ENCODE results near the gene RAB9A.

RAB9A gene

DNA sequence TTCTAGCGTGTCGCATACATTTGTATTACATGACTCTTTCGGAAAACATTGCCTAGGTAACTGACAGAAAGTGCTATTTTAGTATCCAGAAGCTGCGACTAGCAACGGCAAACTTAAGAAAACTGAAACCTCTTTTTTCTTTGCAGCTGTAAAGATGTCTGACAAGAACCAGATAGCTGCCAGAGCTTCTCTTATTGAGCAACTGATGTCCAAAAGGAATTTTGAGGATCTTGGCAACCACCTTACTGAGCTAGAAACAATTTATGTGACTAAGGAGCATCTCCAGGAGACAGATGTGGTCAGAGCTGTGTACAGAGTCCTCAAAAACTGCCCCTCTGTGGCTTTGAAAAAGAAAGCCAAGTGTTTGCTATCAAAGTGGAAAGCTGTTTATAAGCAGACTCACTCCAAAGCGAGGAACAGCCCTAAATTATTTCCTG is 26.6 kb upstream of the RAB9A start:
- Histone ChIP-seq H3K79me2 (ENCODE audit: insufficient read depth, low read length) (no peaks in the 10 kb centered on the region), H3F3A (ENCODE audit: low read depth) (no peaks in the 10 kb centered on the region), H3K9me2 (replicated peaks; ENCODE audit: low read depth, low read length) (no peaks in the 10 kb centered on the region), H3K4me1 (ENCODE audit: insufficient read depth, low read length, poor library complexity, severe bottlenecking) (peaks cover 5% of the 10 kb centered on the region), H3K27me3 (ENCODE audit: insufficient read depth, low read length, poor library complexity, severe bottlenecking) (no peaks in the 10 kb centered on the region), H3K9me3 (ENCODE audit: insufficient read depth, low read depth, low read length) (no peaks in the 10 kb centered on the region), H2AFZ (ENCODE audit: low read length) (no peak overlapping the region), H3K4me2 (ENCODE audit: low read depth, low read length, poor library complexity, severe bottlenecking) (no peak overlapping the region), H3K4me3 (ENCODE audit: low read length, poor library complexity, severe bottlenecking) (no peak overlapping the region), H3K36me3 (ENCODE audit: insufficient read depth, low read length) (peaks cover 5% of the 10 kb centered on the region; the same call in 1 of the 2 replicates), H3K9ac (ENCODE audit: low read depth, low read length, poor library complexity, severe bottlenecking) (no peak overlapping the region), H4K20me1 (ENCODE audit: insufficient read depth, low read length, poor library complexity, severe bottlenecking) (no peaks in the 10 kb centered on the region)
- no peak for TF ChIP-seq EZH2phosphoT487 (IDR thresholded peaks at IDR 0.05; ENCODE audit: borderline replicate concordance)
- TF ChIP-seq, protein P1, sequence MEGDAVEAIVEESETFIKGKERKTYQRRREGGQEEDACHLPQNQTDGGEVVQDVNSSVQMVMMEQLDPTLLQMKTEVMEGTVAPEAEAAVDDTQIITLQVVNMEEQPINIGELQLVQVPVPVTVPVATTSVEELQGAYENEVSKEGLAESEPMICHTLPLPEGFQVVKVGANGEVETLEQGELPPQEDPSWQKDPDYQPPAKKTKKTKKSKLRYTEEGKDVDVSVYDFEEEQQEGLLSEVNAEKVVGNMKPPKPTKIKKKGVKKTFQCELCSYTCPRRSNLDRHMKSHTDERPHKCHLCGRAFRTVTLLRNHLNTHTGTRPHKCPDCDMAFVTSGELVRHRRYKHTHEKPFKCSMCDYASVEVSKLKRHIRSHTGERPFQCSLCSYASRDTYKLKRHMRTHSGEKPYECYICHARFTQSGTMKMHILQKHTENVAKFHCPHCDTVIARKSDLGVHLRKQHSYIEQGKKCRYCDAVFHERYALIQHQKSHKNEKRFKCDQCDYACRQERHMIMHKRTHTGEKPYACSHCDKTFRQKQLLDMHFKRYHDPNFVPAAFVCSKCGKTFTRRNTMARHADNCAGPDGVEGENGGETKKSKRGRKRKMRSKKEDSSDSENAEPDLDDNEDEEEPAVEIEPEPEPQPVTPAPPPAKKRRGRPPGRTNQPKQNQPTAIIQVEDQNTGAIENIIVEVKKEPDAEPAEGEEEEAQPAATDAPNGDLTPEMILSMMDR (conservative IDR thresholded peaks at IDR 0.05; ENCODE audit: low read length), result no peak

DNA sequence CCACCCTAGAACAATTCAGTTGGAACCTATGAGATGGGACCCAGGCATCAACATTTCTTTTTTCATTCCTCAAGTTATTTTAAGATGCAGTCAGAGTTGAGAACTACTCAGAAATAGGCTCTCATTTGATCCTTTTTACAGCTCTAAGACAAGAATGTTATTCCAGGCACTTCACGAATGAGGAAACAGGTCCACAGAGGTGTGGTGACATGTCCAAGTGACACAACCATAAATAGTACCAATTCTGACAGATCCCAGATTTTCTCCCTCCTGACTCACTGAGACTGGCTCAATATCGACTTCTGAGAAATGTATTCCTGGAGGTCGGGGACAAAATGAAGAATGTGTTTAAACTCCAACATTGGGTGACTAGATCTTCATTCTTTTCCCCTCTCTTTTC is 24.9 kb upstream of the RAB9A start:
- H3K79me2 ChIP-seq (ENCODE audit: insufficient read depth, low read length), result no peaks in the 10 kb centered on the region
- peaks cover 2% of the 10 kb centered on the region for H3K4me1 ChIP-seq (ENCODE audit: insufficient read depth, low read length, poor library complexity, severe bottlenecking)
- no peak overlapping the region for H3K4me2 ChIP-seq (ENCODE audit: low read depth, low read length, poor library complexity, severe bottlenecking)
- H3K36me3 ChIP-seq (ENCODE audit: insufficient read depth, low read length), result peaks cover 5% of the 10 kb centered on the region; the same call in 1 of the 2 replicates
- H3K9me3 ChIP-seq (ENCODE audit: insufficient read depth, low read depth, low read length), result no peaks in the 10 kb centered on the region
- no peaks in the 10 kb centered on the region for H3K27me3 ChIP-seq (ENCODE audit: insufficient read depth, low read length, poor library complexity, severe bottlenecking)
- H3F3A ChIP-seq (ENCODE audit: low read depth), result no peaks in the 10 kb centered on the region
- no peak overlapping the region for H3K4me3 ChIP-seq (ENCODE audit: low read length, poor library complexity, severe bottlenecking)
- no peak overlapping the region for H2AFZ ChIP-seq (ENCODE audit: low read length)
- H3K9ac ChIP-seq (ENCODE audit: low read depth, low read length, poor library complexity, severe bottlenecking), result no peak overlapping the region
- no peaks in the 10 kb centered on the region for H3K9me2 ChIP-seq (replicated peaks; ENCODE audit: low read depth, low read length)
- H4K20me1 ChIP-seq (ENCODE audit: insufficient read depth, low read length, poor library complexity, severe bottlenecking), result no peaks in the 10 kb centered on the region
- TF ChIP-seq, protein P1 (conservative IDR thresholded peaks at IDR 0.05; ENCODE audit: low read length), result no peak
- no peak for TF ChIP-seq EZH2phosphoT487 (IDR thresholded peaks at IDR 0.05; ENCODE audit: borderline replicate concordance)

DNA sequence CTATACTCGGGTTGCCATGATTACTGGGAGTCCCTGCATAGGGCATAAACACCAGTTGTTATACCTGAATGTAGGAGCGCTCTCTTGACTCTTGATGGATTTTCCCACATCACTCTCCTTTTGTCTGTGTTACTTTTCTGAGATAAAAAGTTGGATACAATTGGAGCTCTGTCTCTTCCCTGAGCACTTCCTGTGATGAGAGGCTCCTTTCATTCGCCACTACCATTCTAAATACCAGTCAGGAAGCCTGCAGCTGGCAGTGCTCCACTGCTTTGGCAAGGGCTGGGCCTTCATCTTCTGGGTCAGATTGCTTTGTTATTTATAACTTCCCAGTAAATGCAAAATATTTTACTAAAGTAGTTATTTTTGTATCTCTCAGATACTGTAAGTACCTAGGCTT is 22.1 kb upstream of the RAB9A start:
- H3K9ac ChIP-seq (ENCODE audit: low read depth, low read length, poor library complexity, severe bottlenecking), result no peak overlapping the region
- H3K36me3 ChIP-seq (ENCODE audit: insufficient read depth, low read length), result peaks cover 5% of the 10 kb centered on the region; the same call in 1 of the 2 replicates
- no peaks in the 10 kb centered on the region for H3K4me1 ChIP-seq (ENCODE audit: insufficient read depth, low read length, poor library complexity, severe bottlenecking)
- H2AFZ ChIP-seq (ENCODE audit: low read length), result no peak overlapping the region
- H3K79me2 ChIP-seq (ENCODE audit: insufficient read depth, low read length), result no peaks in the 10 kb centered on the region
- H3K27me3 ChIP-seq (ENCODE audit: insufficient read depth, low read length, poor library complexity, severe bottlenecking), result no peaks in the 10 kb centered on the region
- H3K4me3 ChIP-seq (ENCODE audit: low read length, poor library complexity, severe bottlenecking), result no peak overlapping the region
- no peak overlapping the region for H3K4me2 ChIP-seq (ENCODE audit: low read depth, low read length, poor library complexity, severe bottlenecking)
- TF ChIP-seq, protein P1 (conservative IDR thresholded peaks at IDR 0.05; ENCODE audit: low read length), result no peak
- no peak for TF ChIP-seq EZH2phosphoT487 (IDR thresholded peaks at IDR 0.05; ENCODE audit: borderline replicate concordance)
- H3K9me2 ChIP-seq (replicated peaks; ENCODE audit: low read depth, low read length), result no peaks in the 10 kb centered on the region
- H4K20me1 ChIP-seq (ENCODE audit: insufficient read depth, low read length, poor library complexity, severe bottlenecking), result no peaks in the 10 kb centered on the region
- no peaks in the 10 kb centered on the region for H3K9me3 ChIP-seq (ENCODE audit: insufficient read depth, low read depth, low read length)
- no peaks in the 10 kb centered on the region for H3F3A ChIP-seq (ENCODE audit: low read depth)

Measured in Loucy (cell line).